ENCODE data around the gene PODXL2.

PODXL2 gene

GRCh38 chr3:127714866-127715265, 85.9 kb downstream of the PODXL2 start:
- Histone ChIP-seq H3K27me3 (ENCODE audit: control insufficient read depth, insufficient read depth, low read length) (no peaks in the 10 kb centered on the region), H3K4me3 (ENCODE audit: low read depth, low read length) (no peak overlapping the region), H3K27ac (ENCODE audit: low read depth, low read length) (no peak overlapping the region), H3K9me3 (ENCODE audit: control insufficient read depth, insufficient read depth, low read length) (no peaks in the 10 kb centered on the region), H3K4me1 (ENCODE audit: control insufficient read depth, insufficient read depth, low read length) (peaks cover 7% of the 10 kb centered on the region; the same call in 1 of the 2 replicates), H3K36me3 (ENCODE audit: control insufficient read depth, insufficient read depth, low read length) (no peaks in the 10 kb centered on the region), H3K9ac (ENCODE audit: low read depth, low read length) (no peak overlapping the region)

GRCh38 chr3:127715532-127715931, 86.5 kb downstream of the PODXL2 start:
- Histone ChIP-seq H3K4me3 (ENCODE audit: low read depth, low read length) (no peak overlapping the region), H3K4me1 (ENCODE audit: control insufficient read depth, insufficient read depth, low read length) (peaks cover 7% of the 10 kb centered on the region; the same call in 1 of the 2 replicates), H3K9ac (ENCODE audit: low read depth, low read length) (no peak overlapping the region), H3K27me3 (ENCODE audit: control insufficient read depth, insufficient read depth, low read length) (no peaks in the 10 kb centered on the region), H3K9me3 (ENCODE audit: control insufficient read depth, insufficient read depth, low read length) (no peaks in the 10 kb centered on the region), H3K36me3 (ENCODE audit: control insufficient read depth, insufficient read depth, low read length) (no peaks in the 10 kb centered on the region), H3K27ac (ENCODE audit: low read depth, low read length) (no peak overlapping the region)

GRCh38 chr3:127716384-127716783, 87.4 kb downstream of the PODXL2 start:
- Histone ChIP-seq H3K4me3 (ENCODE audit: low read depth, low read length) (no peak overlapping the region), H3K4me1 (ENCODE audit: control insufficient read depth, insufficient read depth, low read length) (peaks cover under 1% of the 10 kb centered on the region; the same call in 1 of the 2 replicates), H3K36me3 (ENCODE audit: control insufficient read depth, insufficient read depth, low read length) (no peaks in the 10 kb centered on the region), H3K9me3 (ENCODE audit: control insufficient read depth, insufficient read depth, low read length) (no peaks in the 10 kb centered on the region), H3K27me3 (ENCODE audit: control insufficient read depth, insufficient read depth, low read length) (no peaks in the 10 kb centered on the region), H3K27ac (ENCODE audit: low read depth, low read length) (no peak overlapping the region), H3K9ac (ENCODE audit: low read depth, low read length) (no peak overlapping the region)

GRCh38 chr3:127717357-127718244, 88.6 kb downstream of the PODXL2 start:
- H3K27ac ChIP-seq (ENCODE audit: low read depth, low read length), result no peak overlapping the region
- H3K4me3 ChIP-seq (ENCODE audit: low read depth, low read length), result no peak overlapping the region
- no peaks in the 10 kb centered on the region; the same call in 1 of the 2 replicates for H3K4me1 ChIP-seq (ENCODE audit: control insufficient read depth, insufficient read depth, low read length)
- no peaks in the 10 kb centered on the region for H3K9me3 ChIP-seq (ENCODE audit: control insufficient read depth, insufficient read depth, low read length)
- H3K27me3 ChIP-seq (ENCODE audit: control insufficient read depth, insufficient read depth, low read length), result no peaks in the 10 kb centered on the region
- no peak overlapping the region for H3K9ac ChIP-seq (ENCODE audit: low read depth, low read length)
- H3K36me3 ChIP-seq (ENCODE audit: control insufficient read depth, insufficient read depth, low read length), result no peaks in the 10 kb centered on the region

- no peaks in the 10 kb centered on the region for H3K36me3 ChIP-seq (ENCODE audit: control insufficient read depth, insufficient read depth, low read length)
- H3K9me3 ChIP-seq (ENCODE audit: control insufficient read depth, insufficient read depth, low read length), result no peaks in the 10 kb centered on the region
- no peak overlapping the region for H3K4me3 ChIP-seq (ENCODE audit: low read depth, low read length)
- H3K27ac ChIP-seq (ENCODE audit: low read depth, low read length), result no peak overlapping the region
- H3K9ac ChIP-seq (ENCODE audit: low read depth, low read length), result no peak overlapping the region
- no peaks in the 10 kb centered on the region for H3K27me3 ChIP-seq (ENCODE audit: control insufficient read depth, insufficient read depth, low read length)
- H3K4me1 ChIP-seq (ENCODE audit: control insufficient read depth, insufficient read depth, low read length), result no peaks in the 10 kb centered on the region; the same call in 1 of the 2 replicates
These were observed 89.4 kb downstream of the PODXL2 start for GRCh38 chr3:127718245-127718915.

DNA sequence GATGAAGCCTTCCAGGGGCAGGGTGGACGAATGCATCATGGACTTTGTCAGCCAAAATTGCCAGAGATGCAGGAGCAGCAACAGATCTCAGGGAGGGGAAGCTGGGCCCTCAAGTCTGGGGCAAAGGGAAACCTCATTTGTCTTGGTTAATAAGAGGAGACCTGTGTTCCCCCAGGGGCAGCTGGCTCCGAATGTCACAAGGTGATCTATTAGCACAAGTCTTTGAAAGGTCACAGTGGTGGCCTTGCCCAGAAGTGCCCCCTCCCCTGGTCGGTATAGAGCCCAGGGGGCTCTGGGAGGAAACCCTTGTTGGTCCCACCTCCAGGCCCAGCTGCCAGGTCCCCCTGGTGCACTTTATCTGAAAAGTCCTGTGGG, 89.9 kb downstream of the PODXL2 start:
- Histone ChIP-seq H3K4me3 (ENCODE audit: low read depth, low read length) (no peak overlapping the region), H3K4me1 (ENCODE audit: control insufficient read depth, insufficient read depth, low read length) (no peaks in the 10 kb centered on the region), H3K36me3 (ENCODE audit: control insufficient read depth, insufficient read depth, low read length) (no peaks in the 10 kb centered on the region), H3K9me3 (ENCODE audit: control insufficient read depth, insufficient read depth, low read length) (no peaks in the 10 kb centered on the region), H3K27me3 (ENCODE audit: control insufficient read depth, insufficient read depth, low read length) (no peaks in the 10 kb centered on the region), H3K9ac (ENCODE audit: low read depth, low read length) (no peak overlapping the region), H3K27ac (ENCODE audit: low read depth, low read length) (no peak overlapping the region)

DNA sequence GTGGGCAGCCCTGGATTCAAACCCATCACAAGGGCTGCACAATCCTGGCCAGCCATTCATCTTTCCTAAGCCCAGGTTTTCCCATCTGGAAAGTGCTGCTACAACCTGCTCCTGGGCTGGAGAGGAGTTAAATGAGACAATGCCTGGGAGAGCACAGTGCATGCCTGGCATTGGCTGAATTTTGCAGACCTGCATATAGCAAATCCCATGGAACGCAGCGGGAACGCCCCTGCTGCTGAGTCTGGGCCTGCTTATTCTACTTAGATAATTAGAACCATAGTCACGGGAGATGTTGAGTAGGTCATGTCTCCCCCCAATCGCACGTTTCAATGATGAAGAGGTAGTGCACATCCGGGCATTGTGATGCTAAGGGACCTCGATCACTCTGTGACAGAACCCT, 90.4 kb downstream of the PODXL2 start:
- Histone ChIP-seq H3K27me3 (ENCODE audit: control insufficient read depth, insufficient read depth, low read length) (no peaks in the 10 kb centered on the region), H3K27ac (ENCODE audit: low read depth, low read length) (no peak overlapping the region), H3K9ac (ENCODE audit: low read depth, low read length) (no peak overlapping the region), H3K4me1 (ENCODE audit: control insufficient read depth, insufficient read depth, low read length) (no peaks in the 10 kb centered on the region), H3K9me3 (ENCODE audit: control insufficient read depth, insufficient read depth, low read length) (no peaks in the 10 kb centered on the region), H3K36me3 (ENCODE audit: control insufficient read depth, insufficient read depth, low read length) (no peaks in the 10 kb centered on the region), H3K4me3 (ENCODE audit: low read depth, low read length) (no peak overlapping the region)

DNA sequence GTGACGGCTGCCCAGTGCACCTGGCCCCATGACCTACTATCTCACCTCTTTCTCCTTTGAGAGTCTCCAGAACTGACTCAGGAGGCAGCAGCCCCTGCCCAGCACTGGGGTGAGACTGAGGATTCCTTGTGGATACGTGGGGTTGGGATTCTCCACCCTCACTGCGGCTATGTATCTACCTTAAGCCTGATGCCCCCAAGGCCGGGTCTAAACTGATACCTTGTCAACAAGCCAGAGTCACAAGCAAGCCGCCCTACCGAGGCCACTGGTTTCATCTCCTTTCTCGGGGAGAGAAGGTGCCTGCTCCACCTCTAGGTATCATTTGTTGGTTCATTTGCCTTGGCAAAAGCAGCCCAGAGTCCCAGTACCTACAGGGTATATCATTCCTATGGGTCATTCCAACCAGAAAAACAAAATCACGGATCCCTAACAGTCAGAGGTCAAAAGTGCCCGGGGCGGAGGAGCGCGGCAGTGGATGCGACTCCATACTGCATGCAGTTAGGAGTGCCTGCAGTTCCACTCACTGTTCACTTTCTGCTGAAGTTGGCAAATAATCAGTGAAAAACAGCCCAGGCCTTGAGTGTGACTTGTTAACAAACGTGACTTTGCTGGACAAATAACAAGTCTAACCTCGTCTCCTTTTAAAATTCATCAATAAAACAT, 91.3 kb downstream of the PODXL2 start:
- H3K9ac ChIP-seq (ENCODE audit: low read depth, low read length), result no peak overlapping the region
- no peaks in the 10 kb centered on the region for H3K36me3 ChIP-seq (ENCODE audit: control insufficient read depth, insufficient read depth, low read length)
- no peaks in the 10 kb centered on the region for H3K4me1 ChIP-seq (ENCODE audit: control insufficient read depth, insufficient read depth, low read length)
- H3K9me3 ChIP-seq (ENCODE audit: control insufficient read depth, insufficient read depth, low read length), result no peaks in the 10 kb centered on the region
- H3K4me3 ChIP-seq (ENCODE audit: low read depth, low read length), result no peak overlapping the region
- H3K27ac ChIP-seq (ENCODE audit: low read depth, low read length), result no peak overlapping the region
- no peaks in the 10 kb centered on the region for H3K27me3 ChIP-seq (ENCODE audit: control insufficient read depth, insufficient read depth, low read length)

- no peaks in the 10 kb centered on the region for H3K27me3 ChIP-seq (ENCODE audit: control insufficient read depth, insufficient read depth, low read length)
- H3K36me3 ChIP-seq (ENCODE audit: control insufficient read depth, insufficient read depth, low read length), result no peaks in the 10 kb centered on the region
- no peaks in the 10 kb centered on the region for H3K4me1 ChIP-seq (ENCODE audit: control insufficient read depth, insufficient read depth, low read length)
These were observed 92.3 kb downstream of the PODXL2 start for GRCh38 chr3:127720985-127721935.

GRCh38 chr3:127722091-127722784, 93.3 kb downstream of the PODXL2 start:
- H3K9ac ChIP-seq (ENCODE audit: low read depth, low read length), result no peak overlapping the region
- no peak overlapping the region for H3K4me3 ChIP-seq (ENCODE audit: low read depth, low read length)
- no peak overlapping the region for H3K27ac ChIP-seq (ENCODE audit: low read depth, low read length)
- no peaks in the 10 kb centered on the region for H3K9me3 ChIP-seq (ENCODE audit: control insufficient read depth, insufficient read depth, low read length)
- no peaks in the 10 kb centered on the region for H3K4me1 ChIP-seq (ENCODE audit: control insufficient read depth, insufficient read depth, low read length)
- H3K27me3 ChIP-seq (ENCODE audit: control insufficient read depth, insufficient read depth, low read length), result no peaks in the 10 kb centered on the region
- H3K36me3 ChIP-seq (ENCODE audit: control insufficient read depth, insufficient read depth, low read length), result no peaks in the 10 kb centered on the region

More at GRCh38 chr3:127720985-127721935, 92.3 kb downstream of the PODXL2 start:
- H3K9me3 ChIP-seq (ENCODE audit: control insufficient read depth, insufficient read depth, low read length), result no peaks in the 10 kb centered on the region
- H3K9ac ChIP-seq (ENCODE audit: low read depth, low read length), result no peak overlapping the region
- no peak overlapping the region for H3K27ac ChIP-seq (ENCODE audit: low read depth, low read length)
- no peak overlapping the region for H3K4me3 ChIP-seq (ENCODE audit: low read depth, low read length)
